GM18502 (cell line): ENCODE results near the gene LANCL1.
"Not testable (repeated sequence)": the region's sequence is repeated elsewhere in the genome, so short reads cannot be mapped to it uniquely, and the experiment has no call there.

Experiments
- ATAC-seq: cut with Tn5 transposase; IDR thresholded peaks from one replicate; pipeline ENCODE4 v1.9.1; 2021; ENCODE audit warnings: mild to moderate bottlenecking; ENCODE audit not compliant: unreplicated experiment, poor library complexity

Gene LANCL1

GRCh38 chr2:210459880-210460279 is 16.7 kb downstream of the LANCL1 start:
- peak; percentile 13 for ATAC-seq

DNA sequence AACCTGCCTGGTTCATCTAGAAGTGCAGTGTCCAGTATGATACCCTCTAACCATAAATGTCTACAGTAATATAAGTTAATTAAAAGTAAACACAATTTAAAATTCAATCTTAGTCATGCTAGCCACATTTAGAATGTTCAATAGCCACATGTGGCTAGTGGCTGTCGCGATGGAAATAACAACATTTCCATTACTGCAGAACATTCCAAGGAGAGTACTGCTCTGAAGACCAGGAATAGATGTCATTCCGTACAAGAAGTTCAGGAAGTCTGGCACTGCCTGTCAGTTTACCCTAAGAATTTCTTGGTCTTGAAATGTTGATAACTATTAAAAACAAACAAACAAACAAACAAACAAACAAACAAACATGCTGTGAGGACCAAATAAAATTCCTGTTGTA is 17.2 kb downstream of the LANCL1 start:
- no peak for ATAC-seq

DNA sequence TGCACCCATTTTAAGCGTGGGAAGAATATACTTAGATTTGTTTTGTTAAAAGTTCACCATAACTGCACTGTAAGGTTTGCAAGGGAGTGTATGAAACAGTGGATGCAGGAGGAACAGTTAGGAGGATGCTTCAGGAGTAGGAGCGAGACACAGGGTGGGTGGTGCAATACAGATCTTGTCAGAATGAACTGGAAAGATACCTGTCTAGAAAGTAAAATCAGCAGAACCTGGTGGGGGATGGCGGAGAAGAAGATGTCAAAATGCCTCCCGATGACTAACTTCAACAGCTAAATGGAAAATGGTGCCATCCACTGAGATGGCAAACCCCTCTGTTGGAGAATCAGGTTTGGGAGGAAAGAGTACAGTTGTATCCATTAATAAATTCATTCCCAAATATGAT is 18.2 kb downstream of the LANCL1 start:
- no peak for ATAC-seq

- no peak for ATAC-seq
These were observed 20.0 kb downstream of the LANCL1 start for GRCh38 chr2:210456571-210456970.

DNA sequence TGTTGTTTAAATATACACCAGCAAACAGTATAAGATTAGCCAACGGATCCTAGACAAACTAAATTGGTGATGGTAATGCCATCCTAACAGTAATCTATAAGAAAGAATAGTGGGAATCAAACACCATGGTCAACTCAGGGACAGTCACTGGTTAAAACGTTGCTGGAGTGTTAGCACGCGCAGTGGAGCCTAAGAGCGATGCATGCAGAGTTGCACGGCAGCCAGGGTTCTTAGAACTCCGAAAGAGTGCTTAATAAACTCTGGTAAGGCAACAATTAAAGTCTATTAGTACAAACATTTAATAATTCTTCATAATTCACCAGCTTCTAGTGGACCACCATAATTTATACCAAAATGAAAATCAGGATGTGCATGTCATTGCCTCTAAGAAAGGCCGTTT is 22.2 kb downstream of the LANCL1 start:
- no peak for ATAC-seq

GRCh38 chr2:210452194-210452593 is 24.4 kb downstream of the LANCL1 start:
- ATAC-seq = no peak

- not testable (repeated sequence) for ATAC-seq
These were observed 25.6 kb downstream of the LANCL1 start for GRCh38 chr2:210450942-210451341.

- no peak for ATAC-seq
These were observed 30.8 kb downstream of the LANCL1 start for GRCh38 chr2:210445732-210446131.

DNA sequence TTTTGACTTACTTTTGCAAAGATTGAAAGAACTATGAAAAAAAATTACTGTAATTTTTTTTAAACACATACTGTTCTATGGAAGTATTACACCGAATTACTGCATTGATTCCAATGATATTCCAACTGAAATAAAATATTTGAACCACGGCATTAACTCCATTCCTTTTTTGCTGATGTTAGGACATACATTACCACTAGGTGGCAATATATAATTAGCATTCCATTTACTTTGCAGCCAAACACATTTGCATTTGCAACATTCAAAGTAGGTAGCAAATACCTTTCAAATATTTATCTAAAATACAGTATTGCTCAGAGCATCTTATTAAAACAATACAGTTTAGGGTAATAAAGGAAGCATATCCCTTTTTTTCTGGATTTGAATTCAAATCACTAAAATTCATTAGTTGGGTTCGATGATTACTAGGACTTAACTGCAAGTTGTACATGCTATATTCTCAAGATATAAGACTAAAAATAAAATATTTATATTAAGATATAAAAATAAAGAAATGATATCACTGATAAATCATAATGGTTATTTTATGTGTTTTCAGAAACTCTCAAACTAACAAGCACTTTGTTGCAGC is 31.3 kb downstream of the LANCL1 start:
- ATAC-seq = no peak

- ATAC-seq = no peak
These were observed 33.0 kb downstream of the LANCL1 start for GRCh38 chr2:210443527-210443926.

GRCh38 chr2:210442878-210443277 is 33.7 kb downstream of the LANCL1 start:
- ATAC-seq = peak; percentile 32

- ATAC-seq = peak; percentile 57
These were observed 34.1 kb downstream of the LANCL1 start for GRCh38 chr2:210442457-210442856.

DNA sequence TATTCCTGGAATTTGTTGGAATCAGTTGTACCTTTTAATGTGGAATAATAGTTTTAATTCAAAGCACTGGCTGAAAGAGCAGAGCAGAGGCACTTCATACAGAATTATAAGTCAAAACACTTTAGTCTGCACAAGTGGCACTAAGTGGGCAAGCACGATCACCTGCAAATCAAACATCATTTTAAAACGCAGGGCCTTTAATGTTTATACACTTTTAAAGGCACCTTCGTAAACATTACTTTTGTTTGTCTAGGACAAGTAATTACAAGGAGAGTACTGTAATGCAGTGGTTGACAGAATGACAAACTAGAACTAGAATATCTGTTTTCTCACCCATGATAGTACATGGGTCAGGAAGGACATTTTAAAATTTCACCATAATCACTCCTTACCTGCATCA is 36.4 kb downstream of the LANCL1 start:
- no peak for ATAC-seq

DNA sequence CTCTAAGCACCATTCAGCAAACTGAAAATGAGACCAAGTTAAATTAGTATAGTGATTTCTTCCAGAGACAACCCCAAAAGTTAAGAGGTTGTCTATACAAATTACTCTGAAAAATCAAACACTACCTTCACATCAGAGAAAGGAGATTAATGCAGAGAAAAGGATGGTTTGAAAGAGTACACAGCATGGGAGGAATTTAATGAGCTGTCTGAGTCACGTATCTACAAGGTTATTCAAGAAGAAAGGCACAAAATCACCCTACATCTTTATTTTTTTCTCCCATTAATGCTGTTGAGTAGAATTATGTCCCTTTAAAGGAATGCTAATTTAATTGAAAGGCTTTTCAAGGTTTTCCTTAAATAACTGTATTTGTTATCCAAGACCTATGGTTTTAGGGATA is 41.1 kb downstream of the LANCL1 start:
- no peak for ATAC-seq

GRCh38 chr2:210432633-210433032 is 43.9 kb downstream of the LANCL1 start:
- no peak for ATAC-seq

DNA sequence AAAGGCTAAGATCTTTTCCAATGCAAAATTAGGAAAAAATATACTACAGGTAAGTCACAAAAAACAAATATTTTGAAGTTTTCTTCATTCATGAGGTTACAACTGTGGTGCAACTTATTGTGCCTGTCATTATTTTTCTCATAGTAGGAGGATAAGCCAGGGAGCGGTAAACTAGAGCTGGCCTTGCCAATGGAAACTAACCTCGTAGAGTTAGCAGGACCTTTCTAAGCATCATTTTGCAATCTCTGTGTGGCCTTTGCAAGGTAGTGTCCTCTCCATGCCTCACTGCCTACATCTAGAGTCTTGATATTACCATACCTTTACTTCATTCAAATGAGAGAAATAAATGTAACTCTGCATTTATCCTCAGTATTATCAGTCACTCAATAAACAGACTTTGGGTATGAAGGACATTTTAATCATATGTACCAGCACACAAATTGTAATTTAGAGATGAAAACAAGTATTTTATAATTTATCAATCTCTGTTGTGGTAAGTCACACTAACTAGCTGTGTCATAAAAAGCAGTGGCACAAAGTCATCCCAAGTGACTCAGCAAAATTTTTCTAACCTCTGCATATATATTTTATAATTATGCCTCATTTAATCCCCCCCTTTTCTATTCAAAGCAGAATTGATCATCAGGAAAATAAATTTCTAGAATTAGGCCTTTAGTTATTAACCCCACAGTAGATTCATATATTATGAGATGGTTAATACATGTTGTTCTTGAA is 47.0 kb downstream of the LANCL1 start:
- ATAC-seq = no peak

- ATAC-seq = no peak
These were observed 48.0 kb downstream of the LANCL1 start for GRCh38 chr2:210428393-210429179.

DNA sequence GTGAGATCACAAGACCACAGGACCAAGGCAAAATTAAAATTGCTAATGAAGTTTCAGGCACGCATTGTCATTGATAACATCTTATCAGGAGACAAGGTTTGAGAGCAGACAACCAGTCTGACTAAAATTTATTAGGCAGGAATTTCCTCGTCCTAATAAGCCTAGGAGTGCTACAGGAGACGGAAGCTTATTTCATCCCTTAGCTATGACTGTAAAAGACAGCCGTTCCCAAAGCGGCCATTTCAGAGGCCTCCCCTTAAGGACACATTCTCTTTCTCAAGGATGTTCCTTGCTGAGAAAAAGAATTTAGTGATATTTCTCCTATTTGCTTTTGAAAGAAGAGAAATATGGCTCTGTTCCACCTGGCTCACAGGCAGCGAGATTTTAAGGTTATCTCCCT is 49.2 kb downstream of the LANCL1 start:
- not testable (repeated sequence) for ATAC-seq

- ATAC-seq = no peak
These were observed 54.2 kb downstream of the LANCL1 start for GRCh38 chr2:210422366-210422765.

DNA sequence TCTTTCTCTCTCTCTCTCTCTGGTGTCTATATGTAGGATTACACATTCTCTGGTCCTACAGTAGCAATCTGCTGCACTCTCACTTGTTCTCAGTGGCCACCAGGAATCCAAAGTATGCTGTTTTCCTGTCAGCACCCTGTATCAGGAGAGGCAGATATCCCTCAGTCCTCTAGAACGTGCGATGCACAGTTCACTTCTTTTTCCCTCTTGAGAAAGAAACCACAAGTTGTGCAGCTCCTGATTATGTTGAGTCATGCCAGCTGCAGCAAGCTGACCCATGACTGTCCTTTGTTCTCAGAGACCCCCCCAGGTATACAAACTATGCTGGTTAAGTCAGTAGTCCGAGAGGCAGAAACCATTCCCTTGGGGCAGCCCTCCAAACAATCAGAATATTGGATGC is 54.6 kb downstream of the LANCL1 start:
- no peak for ATAC-seq

- no peak for ATAC-seq
These were observed 63.9 kb downstream of the LANCL1 start for GRCh38 chr2:210412660-210413059.
